Astrocyte of the spinal cord (primary cell): Measurements from ENCODE around the gene NFX1.

Source experiments
- DNase-seq: peaks from one replicate; pipeline ENCODE4 v3.0.0; 2011; ENCODE audit warnings: low read depth, low spot score
- H3K4me3 ChIP-seq: 2 replicates; pipeline ENCODE4 v1.5.1; 2011; ENCODE audit warnings: low read depth, mild to moderate bottlenecking, low read length, moderate library complexity
- in situ Hi-C: cut with HindIII; loops from 2 replicates; pipeline ENCODE4 v1.10.0; 2017; ENCODE audit warnings: low sequenced_read_pairs
- TF ChIP-seq, protein P1 (sequence below): IDR thresholded peaks from 2 replicates; pipeline ENCODE4 v1.5.1; 2012; ENCODE audit warnings: low read depth, mild to moderate bottlenecking, low read length, inconsistent platforms

Gene NFX1

DNA sequence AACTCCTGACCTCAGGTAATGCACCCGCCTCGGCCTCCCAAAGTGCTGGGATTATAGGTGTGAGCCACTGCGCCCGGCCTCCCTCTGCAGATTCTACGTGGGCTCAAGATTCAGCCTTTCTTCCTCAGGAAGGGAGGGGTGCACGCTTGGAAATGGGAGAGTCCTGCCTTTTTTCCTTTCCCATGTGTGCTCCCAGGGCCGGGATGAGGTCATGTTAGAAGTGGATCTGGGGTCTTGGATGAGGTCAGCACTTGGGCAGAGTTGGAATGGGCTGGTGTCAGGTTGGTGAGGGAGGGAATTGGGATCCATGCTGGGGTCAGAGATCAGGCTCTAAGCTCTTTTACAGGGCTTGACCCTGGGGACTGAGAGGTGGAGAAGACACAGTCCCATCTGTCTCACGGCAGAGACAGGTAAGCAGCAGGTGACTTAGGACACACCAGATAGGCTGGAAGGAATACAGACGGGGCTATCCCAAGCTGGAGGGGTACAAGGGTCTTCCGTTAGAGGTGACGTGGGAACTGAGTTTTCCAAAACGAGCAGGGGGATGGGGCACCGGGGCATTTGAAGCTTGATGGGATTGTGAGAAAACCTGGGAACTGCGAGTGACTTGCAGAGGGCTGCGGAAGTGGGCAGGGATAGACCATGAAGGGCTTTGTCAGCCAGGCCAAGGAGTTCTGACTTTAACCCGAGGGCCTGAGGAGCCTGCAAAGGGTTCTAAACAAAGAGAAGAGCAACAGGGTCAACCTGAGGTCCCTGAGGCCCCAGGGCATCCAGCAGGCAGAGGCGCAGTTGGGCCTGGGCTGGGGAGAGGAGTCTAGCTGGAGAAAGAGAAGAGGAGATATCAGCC, 113.8 kb downstream of the NFX1 start:
- no peak overlapping the region for H3K4me3 ChIP-seq
- TF ChIP-seq, protein P1, sequence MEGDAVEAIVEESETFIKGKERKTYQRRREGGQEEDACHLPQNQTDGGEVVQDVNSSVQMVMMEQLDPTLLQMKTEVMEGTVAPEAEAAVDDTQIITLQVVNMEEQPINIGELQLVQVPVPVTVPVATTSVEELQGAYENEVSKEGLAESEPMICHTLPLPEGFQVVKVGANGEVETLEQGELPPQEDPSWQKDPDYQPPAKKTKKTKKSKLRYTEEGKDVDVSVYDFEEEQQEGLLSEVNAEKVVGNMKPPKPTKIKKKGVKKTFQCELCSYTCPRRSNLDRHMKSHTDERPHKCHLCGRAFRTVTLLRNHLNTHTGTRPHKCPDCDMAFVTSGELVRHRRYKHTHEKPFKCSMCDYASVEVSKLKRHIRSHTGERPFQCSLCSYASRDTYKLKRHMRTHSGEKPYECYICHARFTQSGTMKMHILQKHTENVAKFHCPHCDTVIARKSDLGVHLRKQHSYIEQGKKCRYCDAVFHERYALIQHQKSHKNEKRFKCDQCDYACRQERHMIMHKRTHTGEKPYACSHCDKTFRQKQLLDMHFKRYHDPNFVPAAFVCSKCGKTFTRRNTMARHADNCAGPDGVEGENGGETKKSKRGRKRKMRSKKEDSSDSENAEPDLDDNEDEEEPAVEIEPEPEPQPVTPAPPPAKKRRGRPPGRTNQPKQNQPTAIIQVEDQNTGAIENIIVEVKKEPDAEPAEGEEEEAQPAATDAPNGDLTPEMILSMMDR = no peak
- DNase-seq = no peak
- in situ Hi-C loops = no loop called here

DNA sequence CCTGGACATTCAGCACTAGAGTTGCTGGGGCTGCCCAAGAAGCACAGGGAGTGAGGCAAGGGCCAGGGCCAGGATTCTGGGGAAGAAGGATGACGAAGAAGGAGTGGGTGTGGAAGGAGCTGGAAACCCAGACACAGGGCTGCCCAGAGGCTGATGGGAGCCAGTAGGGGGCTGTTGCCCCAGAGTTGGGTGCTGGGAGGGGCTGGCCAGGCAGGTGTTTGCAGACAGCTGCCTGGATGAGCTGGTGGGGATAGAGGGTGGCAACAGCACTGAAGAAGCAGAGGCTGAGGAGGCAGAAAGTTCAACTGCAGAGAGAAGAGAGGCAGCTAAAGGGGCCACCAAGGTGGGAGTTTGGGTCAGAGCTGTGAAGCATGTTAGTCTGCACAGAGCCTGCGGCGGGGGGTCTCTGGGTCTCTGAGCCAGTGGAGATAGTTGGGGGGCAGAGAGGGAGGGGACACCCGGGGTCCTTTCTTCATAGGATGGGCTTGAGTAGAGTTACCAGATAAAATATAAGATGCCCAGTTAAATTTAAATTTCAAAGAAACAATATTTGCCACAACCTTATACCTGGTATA, 114.6 kb downstream of the NFX1 start:
- TF ChIP-seq, protein P1 = no peak
- DNase-seq = no peak
- in situ Hi-C loops = no loop called here
- no peak overlapping the region for H3K4me3 ChIP-seq

DNA sequence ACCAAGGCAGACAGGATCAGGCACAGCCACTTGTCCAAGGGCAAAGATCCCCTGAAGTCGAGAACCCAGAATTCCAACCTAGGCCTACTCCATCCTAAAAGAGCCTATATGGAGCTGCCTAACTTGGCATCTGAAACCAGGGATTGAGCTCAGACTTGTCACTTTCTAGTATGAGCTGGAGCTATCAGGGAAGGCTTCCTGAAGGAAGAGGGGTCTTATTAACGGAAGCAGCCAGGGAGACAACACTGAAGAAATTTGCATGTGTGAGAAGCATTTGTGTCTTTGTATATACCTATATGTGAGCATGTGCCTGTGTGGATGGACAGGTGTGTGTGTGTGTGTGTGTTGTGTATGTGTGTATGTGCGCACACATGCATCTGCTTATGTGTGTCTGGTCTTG, 116.7 kb downstream of the NFX1 start:
- in situ Hi-C loops = no loop called here
- DNase-seq = no peak
- TF ChIP-seq, protein P1 = no peak
- no peak overlapping the region for H3K4me3 ChIP-seq

DNA sequence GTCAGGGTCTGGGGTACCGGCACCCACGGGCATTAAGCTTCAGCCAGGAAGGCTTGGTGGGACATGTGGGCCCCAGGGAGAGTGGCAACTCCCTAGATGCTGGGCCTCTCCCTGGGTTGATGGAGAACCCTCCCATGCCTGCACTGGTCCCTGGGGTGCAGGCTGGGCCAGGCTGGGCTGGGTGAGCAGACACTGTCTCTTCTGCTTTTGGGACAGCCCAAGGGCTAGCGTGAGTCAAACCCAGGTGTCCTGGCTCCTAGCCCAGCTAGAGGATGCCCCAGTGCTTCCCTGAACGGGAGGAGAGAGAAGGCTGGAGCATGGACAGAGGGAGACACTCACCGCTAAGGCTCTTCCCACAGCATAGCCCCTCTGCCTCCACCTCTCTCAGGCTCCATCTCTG, 117.8 kb downstream of the NFX1 start:
- no peak overlapping the region for H3K4me3 ChIP-seq
- no peak for DNase-seq
- in situ Hi-C loops = no loop called here
- TF ChIP-seq, protein P1 = no peak

DNA sequence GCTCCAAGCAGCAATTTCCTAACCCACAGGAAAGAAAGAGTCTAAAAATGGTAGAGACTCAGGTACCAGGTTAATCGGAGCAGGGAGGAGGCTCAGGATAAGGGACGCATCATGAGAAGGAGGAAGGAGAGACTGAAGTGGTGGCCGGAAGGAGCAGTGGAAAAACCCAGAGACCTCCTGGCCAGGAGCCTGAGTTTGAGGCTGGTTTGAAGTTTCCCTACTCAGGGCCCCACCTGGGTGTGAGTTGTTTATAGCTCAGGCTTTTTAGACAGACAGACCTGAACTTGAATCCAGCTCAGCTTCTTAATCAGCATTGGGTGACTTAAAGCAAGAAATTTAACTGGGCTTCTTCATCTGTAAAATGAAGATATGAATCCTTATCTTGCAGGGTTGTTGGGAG, 124.0 kb downstream of the NFX1 start:
- in situ Hi-C loops = no loop called here
- no peak for DNase-seq
- TF ChIP-seq, protein P1 = no peak
- no peak overlapping the region for H3K4me3 ChIP-seq

DNA sequence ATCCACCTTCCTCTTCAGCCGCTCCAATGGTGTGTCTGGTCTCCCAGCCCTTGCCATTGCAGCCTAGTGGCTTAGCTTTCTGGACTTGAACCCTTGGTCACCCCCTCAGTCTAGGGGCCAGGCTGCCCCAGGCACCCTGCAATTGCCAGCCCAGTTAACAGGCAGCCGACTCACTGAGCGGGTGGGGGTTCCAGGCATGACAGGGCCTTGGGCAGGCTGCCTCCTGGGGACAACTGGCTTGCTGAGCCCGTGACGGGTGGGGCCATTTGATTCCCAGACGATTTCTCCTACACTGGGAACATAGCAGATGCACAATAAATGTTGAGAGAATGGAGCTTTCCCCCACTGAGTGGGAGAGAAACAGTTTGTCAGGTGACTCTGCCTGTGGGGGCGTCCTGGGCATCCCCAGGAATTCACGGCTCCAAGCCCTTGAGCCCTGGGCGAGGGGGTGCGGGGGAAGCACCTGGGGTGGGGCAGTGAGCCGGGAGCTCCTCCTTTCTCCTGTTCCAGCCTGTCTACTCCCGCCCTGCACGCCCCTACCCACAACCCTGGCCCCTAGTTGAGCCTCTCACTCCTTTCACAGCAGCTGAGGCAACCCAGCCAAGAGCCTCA, 124.7 kb downstream of the NFX1 start:
- DNase-seq = no peak
- H3K4me3 ChIP-seq = no peak overlapping the region
- TF ChIP-seq, protein P1 = no peak
- in situ Hi-C loops = no loop called here
